PFSK-1 (cell line): ENCODE data around the gene PTGES2.

ENCODE experiments used
- FOXP2 ChIP-seq: optimal IDR thresholded peaks from 2 replicates; pipeline ENCODE3; 2011; ENCODE audit warnings: borderline replicate concordance, control low read depth, inconsistent platforms; ENCODE audit not compliant: insufficient read depth; ENCODE audit errors: extremely low read length, extremely low read depth
- POLR2AphosphoS5 ChIP-seq: IDR thresholded peaks from 2 replicates; pipeline ENCODE4 v1.6.1; 2012; ENCODE audit warnings: low read depth, mild to moderate bottlenecking, control low read depth, low read length, moderate library complexity
- REST ChIP-seq, 2 experiments: IDR thresholded peaks; 2 replicates each; pipeline versions ENCODE4 v1.6.1 to v1.8.0; 2011 to 2012; ENCODE audit warnings: low read depth in 2 of 2, low read length in 2 of 2, control low read depth in 1 of 2, inconsistent platforms in 1 of 2, mild to moderate bottlenecking in 1 of 2, moderate library complexity in 1 of 2; ENCODE audit not compliant: insufficient read depth in 1 of 2
- SIN3A ChIP-seq: IDR thresholded peaks from 2 replicates; pipeline ENCODE4 v1.6.1; 2012; ENCODE audit warnings: mild to moderate bottlenecking, low read length, moderate library complexity, borderline replicate concordance; ENCODE audit not compliant: insufficient read depth
- TAF1 ChIP-seq: IDR thresholded peaks from 2 replicates; pipeline ENCODE4 v1.6.1; 2012; ENCODE audit warnings: low read length, control low read depth, borderline replicate concordance; ENCODE audit not compliant: insufficient read depth

- TF ChIP-seq FOXP2 (no peak), REST (IDR thresholded peaks at IDR 0.05; ENCODE audit: insufficient read depth in 1 of 2, low read depth in 2 of 2, low read length in 2 of 2) (no peak), TAF1 (no peak), POLR2AphosphoS5 (no peak), SIN3A (no peak)
These were observed 16.2 kb upstream of the PTGES2 start for GRCh38 chr9:128143525-128144238.
